Tibial nerve (tissue), 4 donors: ENCODE measurements around the gene POLD4. TPM values are rescaled to one million over a fixed set of nuclear protein-coding genes. Genes with fewer than 3 reads are reported as not detected.
"Not testable (repeated sequence)": the region's sequence is repeated elsewhere in the genome, so short reads cannot be mapped to it uniquely, and the experiment has no call there.

Experiments used
- DNase-seq, 2 donors: peaks; one replicate each; pipeline ENCODE4 v3.0.0-alpha.2; 2019; ENCODE audit warnings: low spot score in 2 of 2
- H3K27ac ChIP-seq, 4 donors: fragments of 200-600 bp; sonication (generic) in 3 of 4; one replicate each; pipeline ENCODE4 v1.5.1; 2017 to 2019; ENCODE audit warnings: mild to moderate bottlenecking in 1 of 4
- H3K27me3 ChIP-seq, 2 donors: fragments of 200-600 bp; sonication (generic) in 1 of 2; one replicate each; pipeline versions ENCODE4 v1.5.1 to v1.6.0; 2017 to 2019
- H3K36me3 ChIP-seq, 3 donors: fragments of 200-600 bp; sonication (generic); one replicate each; pipeline ENCODE4 v1.5.1; 2018 to 2019
- H3K4me1 ChIP-seq, 4 donors: fragments of 200-600 bp; sonication (generic) in 3 of 4; one replicate each; pipeline ENCODE4 v1.5.1; 2017 to 2019
- H3K4me3 ChIP-seq, 4 donors: fragments of 200-600 bp; sonication (generic) in 3 of 4; one replicate each; pipeline ENCODE4 v1.5.1; 2017 to 2019; ENCODE audit warnings: mild to moderate bottlenecking in 1 of 4, moderate library complexity in 1 of 4
- H3K9me3 ChIP-seq, 4 donors: fragments of 200-600 bp; sonication (generic) in 3 of 4; one replicate each; pipeline ENCODE4 v1.5.1; 2017 to 2019
- CTCF ChIP-seq, 5 experiments: fragments of 200-600 bp in 3 of 5; fragments of 450-650 bp in 2 of 5; sonication (generic) in 3 of 5; IDR thresholded peaks; one replicate each; pipeline ENCODE4 v1.5.1; 2016 to 2019; ENCODE audit warnings: antibody characterized with exemption in 5 of 5, mild to moderate bottlenecking in 3 of 5, moderate library complexity in 2 of 5
- EP300 ChIP-seq, 2 donors: sonication (generic); formaldehyde crosslinking; IDR thresholded peaks; one replicate each; pipeline ENCODE4 v1.6.1; 2017; ENCODE audit warnings: antibody characterized with exemption in 2 of 2, mild to moderate bottlenecking in 1 of 2
- POLR2A ChIP-seq, 2 donors: fragments of 450-650 bp; IDR thresholded peaks; one replicate each; pipeline ENCODE4 v1.6.1; 2017; ENCODE audit warnings: antibody characterized with exemption in 2 of 2, mild to moderate bottlenecking in 2 of 2, moderate library complexity in 2 of 2
- WGBS, 2 donors: methylation state at CpG; one replicate each; pipeline ENCODE4 v1.1.5; 2018; 5-methylcytosine and 5-hydroxymethylcytosine counted together
- total RNA-seq, 4 donors: library from RNA; depleted of rRNA; stranded (reverse); fragments of >200 nt; gene quantifications; one replicate each; pipeline ENCODE4 v1.1.0, GENCODE V29; 2016

POLD4 gene
- total RNA-seq, 4 donors from 2014 or later, result 70.8 to 154 (median 88.5) TPM

GRCh38 chr11:67320011-67320410 lies 33.3 kb downstream of the POLD4 start:
- no peaks in the 10 kb centered on the region for H3K27me3 ChIP-seq
- no peaks in the 10 kb centered on the region for H3K9me3 ChIP-seq
- no peak overlapping the region for H3K27ac ChIP-seq
- 69 to 81% methylated on average over 3 of the region's 3 CpGs for whole genome bisulfite sequencing, 2 donors
- H3K4me1 ChIP-seq, result peaks cover 0 to 33% (median 6%) of the 10 kb centered on the region in 4 donors
- peaks cover 0 to 14% (median 0%) of the 10 kb centered on the region in 3 donors for H3K36me3 ChIP-seq
- no peak overlapping the region for H3K4me3 ChIP-seq
- no peak for DNase-seq
- TF ChIP-seq EP300 (IDR thresholded peaks at IDR 0.05) (no peak), CTCF (IDR thresholded peaks at IDR 0.05) (no peak), POLR2A (IDR thresholded peaks at IDR 0.05) (no peak)

- H3K4me1 ChIP-seq, result peaks cover 0 to 33% (median 6%) of the 10 kb centered on the region in 4 donors
- WGBS, 2 donors, result 90 to 95% methylated on average over 12 of the region's 12 CpGs
- not testable (repeated sequence) for H3K9me3 ChIP-seq, H3K27ac ChIP-seq, H3K27me3 ChIP-seq, DNase-seq
- H3K4me3 ChIP-seq, result peak overlapping the region in 1 of 4 donors; percentile 87
- H3K36me3 ChIP-seq, result peaks cover 0 to 14% (median 0%) of the 10 kb centered on the region in 3 donors
These were observed 34.5 kb downstream of the POLD4 start for GRCh38 chr11:67318876-67319275.

- 1 to 2% methylated on average over 25 to 37 of the region's 53 CpGs for WGBS, 2 donors
- peak overlapping the region; percentile 87 to 97 (median 92) for H3K27ac ChIP-seq
- no peak for TF ChIP-seq EP300 (IDR thresholded peaks at IDR 0.05)
- TF ChIP-seq POLR2A (IDR thresholded peaks at IDR 0.05), result no peak
- TF ChIP-seq CTCF (IDR thresholded peaks at IDR 0.05), result no peak
- H3K36me3 ChIP-seq, result peaks cover 0 to 13% (median 0%) of the 10 kb centered on the region in 3 donors
- H3K27me3 ChIP-seq, result no peaks in the 10 kb centered on the region
- H3K4me1 ChIP-seq, result peaks cover 0 to 33% (median 6%) of the 10 kb centered on the region in 4 donors
- DNase-seq, result no peak
- no peaks in the 10 kb centered on the region for H3K9me3 ChIP-seq
- H3K4me3 ChIP-seq, result peak overlapping the region; percentile 65 to 87 (median 77)
These were observed 35.3 kb downstream of the POLD4 start for GRCh38 chr11:67317888-67318555.

- Histone ChIP-seq H3K27ac (peak overlapping the region; percentile 87 to 97 (median 92)), H3K27me3 (no peaks in the 10 kb centered on the region), H3K4me1 (peaks cover 0 to 38% (median 8%) of the 10 kb centered on the region in 4 donors), H3K36me3 (peaks cover 0 to 7% (median 0%) of the 10 kb centered on the region in 3 donors), H3K4me3 (peak overlapping the region; percentile 65 to 87 (median 77)), H3K9me3 (no peaks in the 10 kb centered on the region)
- WGBS, 2 donors, result 0 to 1% methylated on average over 43 to 54 of the region's 55 CpGs
- peak; percentile 92 to 97 for DNase-seq
- TF ChIP-seq POLR2A (IDR thresholded peaks at IDR 0.05) (peak; percentile 10 to 59), EP300 (IDR thresholded peaks at IDR 0.05) (peak; percentile 69 to 75), CTCF (IDR thresholded peaks at IDR 0.05) (peak; percentile 92 to 100 (median 96))
These were observed 36.0 kb downstream of the POLD4 start for GRCh38 chr11:67317205-67317887.

- Histone ChIP-seq H3K27ac (peak overlapping the region; percentile 87 to 97 (median 92)), H3K36me3 (peaks cover 0 to 5% (median 0%) of the 10 kb centered on the region in 3 donors), H3K4me3 (peak overlapping the region; percentile 65 to 87 (median 77)), H3K27me3 (no peaks in the 10 kb centered on the region), H3K9me3 (no peaks in the 10 kb centered on the region), H3K4me1 (peaks cover 0 to 39% (median 8%) of the 10 kb centered on the region in 4 donors)
- 1 to 3% methylated on average over 10 of the region's 10 CpGs for WGBS, 2 donors
- TF ChIP-seq EP300 (IDR thresholded peaks at IDR 0.05) (no peak), POLR2A (IDR thresholded peaks at IDR 0.05) (no peak), CTCF (IDR thresholded peaks at IDR 0.05) (no peak)
- no peak for DNase-seq
These were observed 36.5 kb downstream of the POLD4 start for GRCh38 chr11:67316882-67317204.
